IPS-NIHi11 (cell line): ENCODE measurements around the gene MCM7.

ENCODE experiments used
- DNase-seq: peaks from one replicate; pipeline ENCODE4 v3.0.0; 2012; ENCODE audit warnings: mixed read lengths, low spot score

Gene MCM7

DNA sequence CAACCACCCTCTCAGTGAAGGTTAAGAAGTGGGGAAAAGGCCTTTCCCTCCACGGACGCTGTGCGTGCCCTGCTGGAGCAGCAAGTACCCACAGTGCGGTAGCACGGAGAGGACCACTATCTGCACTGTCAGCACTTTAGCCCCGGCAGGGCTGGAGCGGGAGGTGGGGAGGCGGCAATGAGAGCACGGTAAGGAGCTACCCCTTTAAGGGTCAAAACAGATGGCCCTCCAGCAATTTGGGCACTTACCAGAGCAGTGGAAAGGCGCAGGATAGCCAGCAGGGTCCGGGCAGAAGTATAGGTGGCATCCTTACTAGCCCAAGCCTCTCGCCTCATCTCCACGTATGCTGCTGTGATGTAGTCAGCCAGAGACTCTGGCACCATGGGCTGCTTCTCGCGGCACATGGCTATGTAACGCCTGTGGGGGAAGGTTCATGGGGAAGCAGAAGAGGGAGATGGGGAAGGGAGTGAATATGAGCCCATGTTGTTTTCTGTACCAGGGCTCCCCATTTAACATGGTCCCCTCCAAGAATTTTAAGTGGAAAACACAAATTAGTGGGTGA, 7.2 kb downstream of the MCM7 start:
- no peak for DNase-seq

DNA sequence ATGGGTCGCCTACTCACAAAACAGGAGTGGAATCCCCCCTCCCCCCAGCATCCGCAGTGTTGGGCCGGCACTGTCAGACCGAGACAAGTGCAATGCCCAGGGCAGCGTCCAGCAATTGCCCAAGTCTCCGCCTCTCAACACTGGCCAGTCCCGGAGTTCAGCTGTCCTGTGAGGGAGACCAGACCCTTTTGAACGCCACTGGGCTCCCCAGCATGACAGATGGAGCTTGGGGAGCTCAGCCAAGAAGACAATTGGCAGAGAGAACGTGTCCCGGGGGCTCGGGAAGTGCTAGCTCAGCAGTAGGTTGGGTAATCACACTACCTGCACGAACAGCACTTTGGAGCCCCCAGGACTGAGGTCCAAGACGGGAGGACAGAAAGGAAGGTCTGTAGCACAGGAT, 7.7 kb downstream of the MCM7 start:
- no peak for DNase-seq

GRCh38 chr7:100093054-100093453, 8.1 kb downstream of the MCM7 start:
- DNase-seq = no peak

- no peak for DNase-seq
Observed at GRCh38 chr7:100091411-100092181, 9.6 kb downstream of the MCM7 start.

- DNase-seq = no peak
Observed at GRCh38 chr7:100090527-100091410, 10.4 kb downstream of the MCM7 start.

DNA sequence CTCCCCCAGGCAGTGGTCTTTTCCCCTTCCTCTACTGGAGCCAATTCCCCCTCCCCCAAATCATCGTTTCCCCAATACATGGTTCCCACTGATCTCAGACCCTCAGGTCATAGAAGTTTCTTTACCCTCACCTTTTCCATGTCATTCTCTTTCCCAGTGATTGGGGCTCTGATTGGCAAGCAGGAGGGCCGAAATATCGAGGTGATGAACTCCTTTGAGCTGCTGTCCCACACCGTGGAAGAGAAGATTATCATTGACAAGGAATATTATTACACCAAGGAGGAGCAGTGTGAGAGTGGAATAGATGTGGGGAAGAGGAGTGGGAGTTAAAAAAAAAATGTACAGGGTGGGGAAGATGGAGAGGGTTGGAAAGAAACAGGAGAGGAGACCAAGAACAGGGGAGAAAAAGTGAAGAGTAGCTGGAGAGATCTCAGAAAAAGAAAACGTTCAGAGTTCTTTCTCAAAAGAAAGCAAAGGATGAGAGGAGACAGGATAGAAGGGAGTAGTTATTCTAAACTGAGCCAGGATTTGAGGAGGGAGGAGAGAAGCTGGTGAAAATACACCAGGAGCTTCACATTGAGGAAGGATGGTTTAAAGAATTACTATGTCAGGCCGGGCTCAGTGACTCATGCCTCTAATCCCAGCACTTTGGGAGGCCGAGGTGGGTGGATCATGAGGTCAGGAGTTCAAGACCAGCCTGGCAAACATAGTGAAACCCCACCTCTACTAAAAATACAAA, 11.6 kb downstream of the MCM7 start:
- DNase-seq = no peak

DNA sequence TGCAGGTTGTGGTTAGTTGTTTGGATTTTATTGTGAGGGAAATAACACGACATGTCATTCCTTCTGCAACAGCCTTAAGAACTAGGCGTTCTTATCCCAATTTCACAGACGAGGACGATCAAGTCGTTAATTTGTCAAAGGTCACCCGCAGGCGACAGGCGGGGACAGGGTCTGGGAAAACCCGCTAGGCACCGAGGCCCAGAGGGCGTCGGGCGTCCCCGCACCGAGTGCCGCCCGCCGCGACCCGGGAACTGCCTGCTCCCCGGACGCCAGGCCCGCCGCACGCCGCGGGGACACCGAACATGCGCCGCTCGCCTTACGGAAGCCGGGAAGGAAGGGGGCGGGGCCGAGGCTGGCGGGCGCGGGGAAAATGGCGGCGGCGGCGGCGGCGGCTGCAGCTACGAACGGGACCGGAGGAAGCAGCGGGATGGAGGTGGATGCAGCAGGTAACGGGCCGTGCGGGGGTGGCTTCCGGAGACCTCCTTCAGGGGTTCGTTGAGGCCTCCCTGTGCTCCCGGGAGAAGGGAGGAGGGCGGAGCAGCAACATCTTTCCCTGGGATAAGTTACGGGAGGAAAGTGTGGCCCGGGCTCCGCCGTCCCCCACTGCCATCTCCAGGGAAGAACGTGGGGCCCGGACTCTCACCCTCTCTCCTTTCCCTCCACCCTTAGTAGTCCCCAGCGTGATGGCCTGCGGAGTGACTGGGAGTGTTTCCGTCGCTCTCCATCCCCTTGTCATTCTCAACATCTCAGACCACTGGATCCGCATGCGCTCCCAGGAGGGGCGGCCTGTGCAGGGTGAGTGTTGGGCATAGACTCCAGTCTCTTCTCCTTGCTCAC, 12.4 kb downstream of the MCM7 start, which contains the start of gene COPS6:
COPS6 (plus strand) TSS at position 349 of the 837 bp plus-strand sequence; CDS start at position 371, 22 bp downstream.
- DNase-seq = peak; percentile 90

- no peak for DNase-seq
Observed at GRCh38 chr7:100088095-100088620, 13.0 kb downstream of the MCM7 start.

GRCh38 chr7:100087055-100087750, 14.0 kb downstream of the MCM7 start:
- no peak for DNase-seq

- no peak for DNase-seq
Observed at GRCh38 chr7:100085515-100085914, 15.7 kb downstream of the MCM7 start.

GRCh38 chr7:100082978-100083377, 18.2 kb downstream of the MCM7 start:
- no peak for DNase-seq

- peak; percentile 93 for DNase-seq
Observed at GRCh38 chr7:100081535-100082102, 19.6 kb downstream of the MCM7 start, which contains the start of gene ZNF3. Gene ZNF3 (minus strand): TSS chr7:100081723. CDS start chr7:100077357, 4,366 bp downstream.

DNA sequence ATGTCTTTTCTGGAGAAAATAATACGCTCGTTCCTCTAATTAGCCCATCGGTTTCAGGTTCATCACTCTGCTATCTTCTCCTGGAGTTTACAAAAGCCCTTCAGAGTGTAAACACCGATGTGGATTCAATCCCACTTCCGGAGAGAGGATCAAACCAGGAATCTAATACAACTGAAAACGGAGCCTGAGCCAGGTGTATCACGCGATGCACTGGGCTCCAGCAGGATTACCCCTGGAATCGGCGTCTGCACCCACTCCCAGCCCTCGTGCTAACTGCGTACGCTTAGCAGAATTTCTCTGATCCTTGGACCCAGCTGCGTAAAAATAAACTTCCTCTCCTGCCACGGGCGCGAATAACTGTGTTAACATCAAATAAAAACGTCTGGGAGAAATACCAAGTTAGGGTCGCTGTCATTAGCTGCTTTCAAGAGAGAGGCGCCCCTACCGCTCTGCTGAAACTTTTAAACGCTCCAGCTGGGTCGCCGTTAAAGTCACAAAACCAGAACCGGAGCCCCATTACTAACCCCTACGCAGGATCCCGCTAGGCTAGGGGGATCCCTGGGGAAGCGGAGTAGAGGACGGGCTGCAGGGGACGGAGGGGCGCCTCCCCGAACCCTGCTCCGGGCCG, 20.2 kb downstream of the MCM7 start:
- DNase-seq = no peak

GRCh38 chr7:100079024-100079560, 22.1 kb downstream of the MCM7 start:
- DNase-seq = no peak

GRCh38 chr7:100077205-100077604, 24.0 kb downstream of the MCM7 start:
- DNase-seq = no peak

GRCh38 chr7:100075418-100075817, 25.8 kb downstream of the MCM7 start:
- DNase-seq = no peak

GRCh38 chr7:100074841-100075240, 26.4 kb downstream of the MCM7 start:
- no peak for DNase-seq

DNA sequence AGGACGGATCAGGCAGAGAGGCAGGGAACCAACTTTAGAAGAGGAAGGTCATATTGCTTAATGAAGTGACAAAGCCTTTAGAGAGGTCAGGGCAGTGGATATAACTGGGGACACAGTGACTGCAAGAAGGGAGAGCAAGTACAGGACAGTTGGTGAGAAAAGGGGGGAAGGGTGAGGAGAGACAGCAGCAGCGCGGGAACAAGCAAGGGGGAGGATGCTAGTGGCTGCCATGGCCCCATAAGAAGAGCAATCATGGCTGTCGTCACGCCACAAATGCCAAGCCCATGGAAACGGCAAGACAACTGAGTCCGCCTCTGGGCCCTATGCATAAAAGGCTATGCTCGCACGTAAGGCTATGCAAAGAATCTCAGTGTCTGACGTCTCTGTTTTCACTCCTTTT, 28.7 kb downstream of the MCM7 start:
- no peak for DNase-seq
